ENCODE results near the gene MRPS23.

MRPS23 gene

GRCh38 chr17:57859601-57860413 is 10.0 kb upstream of the MRPS23 start:
- TF ChIP-seq SIN3A (IDR thresholded peaks at IDR 0.05; ENCODE audit: borderline replicate concordance, insufficient read depth, low read length) (no peak), POLR2AphosphoS5 (IDR thresholded peaks at IDR 0.05; ENCODE audit: low read depth, low read length) (no peak), FOXP2 (optimal IDR thresholded peaks at IDR 0.05; ENCODE audit: borderline replicate concordance, extremely low read depth, extremely low read length, insufficient read depth) (no peak)

- TF ChIP-seq TAF1 (IDR thresholded peaks at IDR 0.05; ENCODE audit: borderline replicate concordance, insufficient read depth, low read length): no peak
- no peak for TF ChIP-seq POLR2AphosphoS5 (IDR thresholded peaks at IDR 0.05; ENCODE audit: low read depth, low read length)
- no peak for TF ChIP-seq SIN3A (IDR thresholded peaks at IDR 0.05; ENCODE audit: borderline replicate concordance, insufficient read depth, low read length)
- TF ChIP-seq FOXP2 (optimal IDR thresholded peaks at IDR 0.05; ENCODE audit: borderline replicate concordance, extremely low read depth, extremely low read length, insufficient read depth): no peak
- no peak for TF ChIP-seq REST (IDR thresholded peaks at IDR 0.05; ENCODE audit: insufficient read depth in 1 of 2, low read depth in 2 of 2, low read length in 2 of 2)
Measured at GRCh38 chr17:57858838-57859237, 9.0 kb upstream of the MRPS23 start.

GRCh38 chr17:57856792-57857620 is 7.2 kb upstream of the MRPS23 start:
- TF ChIP-seq REST (IDR thresholded peaks at IDR 0.05; ENCODE audit: insufficient read depth in 1 of 2, low read depth in 2 of 2, low read length in 2 of 2) (no peak), POLR2AphosphoS5 (IDR thresholded peaks at IDR 0.05; ENCODE audit: low read depth, low read length) (no peak), SIN3A (IDR thresholded peaks at IDR 0.05; ENCODE audit: borderline replicate concordance, insufficient read depth, low read length) (no peak), FOXP2 (optimal IDR thresholded peaks at IDR 0.05; ENCODE audit: borderline replicate concordance, extremely low read depth, extremely low read length, insufficient read depth) (no peak), TAF1 (IDR thresholded peaks at IDR 0.05; ENCODE audit: borderline replicate concordance, insufficient read depth, low read length) (no peak)

GRCh38 chr17:57855391-57856035 is 5.7 kb upstream of the MRPS23 start:
- no peak for TF ChIP-seq REST (IDR thresholded peaks at IDR 0.05; ENCODE audit: insufficient read depth in 1 of 2, low read depth in 2 of 2, low read length in 2 of 2)
- TF ChIP-seq SIN3A (IDR thresholded peaks at IDR 0.05; ENCODE audit: borderline replicate concordance, insufficient read depth, low read length): no peak
- no peak for TF ChIP-seq POLR2AphosphoS5 (IDR thresholded peaks at IDR 0.05; ENCODE audit: low read depth, low read length)
- no peak for TF ChIP-seq TAF1 (IDR thresholded peaks at IDR 0.05; ENCODE audit: borderline replicate concordance, insufficient read depth, low read length)
- no peak for TF ChIP-seq FOXP2 (optimal IDR thresholded peaks at IDR 0.05; ENCODE audit: borderline replicate concordance, extremely low read depth, extremely low read length, insufficient read depth)

- TF ChIP-seq REST (IDR thresholded peaks at IDR 0.05; ENCODE audit: insufficient read depth in 1 of 2, low read depth in 2 of 2, low read length in 2 of 2): no peak
- TF ChIP-seq SIN3A (IDR thresholded peaks at IDR 0.05; ENCODE audit: borderline replicate concordance, insufficient read depth, low read length): no peak
- no peak for TF ChIP-seq TAF1 (IDR thresholded peaks at IDR 0.05; ENCODE audit: borderline replicate concordance, insufficient read depth, low read length)
- no peak for TF ChIP-seq POLR2AphosphoS5 (IDR thresholded peaks at IDR 0.05; ENCODE audit: low read depth, low read length)
- TF ChIP-seq FOXP2 (optimal IDR thresholded peaks at IDR 0.05; ENCODE audit: borderline replicate concordance, extremely low read depth, extremely low read length, insufficient read depth): no peak
Measured at GRCh38 chr17:57853695-57854094, 3.9 kb upstream of the MRPS23 start.

Data from PFSK-1 (cell line).